SK-N-SH (cell line): ENCODE results near the gene SLC6A16. TPM values are rescaled to one million over a fixed set of nuclear protein-coding genes. Genes with fewer than 3 reads are reported as not detected.

Source experiments
- CTCF ChIA-PET: fragments of 300-600, 350-600 bp; formaldehyde crosslinking; extraction: SDS; loops from one replicate; lab custom pipeline; 2021; lab: Yijun Ruan, JAX
- POLR2A ChIA-PET: fragments of 350-600 bp; sonication (Branson Sonifier 250); formaldehyde crosslinking; extraction: SDS; loops from one replicate; lab custom pipeline; 2020; ENCODE audit warnings: antibody characterized with exemption, inconsistent platforms; lab: Yijun Ruan, JAX
- DNase-seq: peaks from one replicate; pipeline ENCODE4 v3.0.0; 2012
- H2AFZ ChIP-seq: fragments of 200-600 bp; sonication (generic); 2 replicates; pipeline ENCODE4 v1.8.1; 2016; ENCODE audit warnings: antibody characterized with exemption, mild to moderate bottlenecking, low read depth
- H3F3A ChIP-seq: fragments of 200-600 bp; sonication (generic); replicated peaks from 2 replicates; pipeline ENCODE3; 2016; ENCODE audit warnings: antibody characterized with exemption, mild to moderate bottlenecking; ENCODE audit not compliant: insufficient read depth
- H3K27ac ChIP-seq, 2 experiments: fragments of 200-500 bp in 1 of 2; fragments of 200-600 bp in 1 of 2; sonication (Bioruptor generic) in 1 of 2; sonication (generic), shearing (Covaris generic) in 1 of 2; 2 replicates each; pipeline versions ENCODE4 v1.5.1 to v1.6.1; 2014 to 2016; ENCODE audit warnings: low read depth in 2 of 2, inconsistent platforms in 1 of 2, low read length in 1 of 2, mild to moderate bottlenecking in 1 of 2, mixed read lengths in 1 of 2
- H3K27me3 ChIP-seq: fragments of 200-600 bp; sonication (generic), shearing (Covaris generic); 2 replicates; pipeline ENCODE4 v1.6.1; 2016; ENCODE audit warnings: mixed run types; ENCODE audit not compliant: insufficient read depth
- H3K36me3 ChIP-seq, 2 experiments: fragments of 200-500 bp in 1 of 2; fragments of 200-600 bp in 1 of 2; sonication (Bioruptor generic) in 1 of 2; sonication (generic) in 1 of 2; replicated peaks in 1 of 2; 2 replicates each; pipeline versions ENCODE3 to v1.5.1; 2014 to 2016; ENCODE audit warnings: low read length in 1 of 2, mild to moderate bottlenecking in 1 of 2; ENCODE audit not compliant: insufficient read depth in 2 of 2, control insufficient read depth in 1 of 2
- H3K4me1 ChIP-seq, 2 experiments: fragments of 200-500 bp in 1 of 2; fragments of 200-600 bp in 1 of 2; sonication (Bioruptor generic) in 1 of 2; sonication (generic), shearing (Covaris generic) in 1 of 2; 2 replicates each; pipeline versions ENCODE4 v1.5.1 to v1.6.1; 2014 to 2016; ENCODE audit warnings: low read depth in 1 of 2, low read length in 1 of 2, mixed run types in 1 of 2; ENCODE audit not compliant: insufficient read depth in 2 of 2, control insufficient read depth in 1 of 2
- H3K4me2 ChIP-seq: fragments of 200-600 bp; sonication (generic), shearing (Covaris generic); 2 replicates; pipeline ENCODE4 v1.6.1; 2017; ENCODE audit warnings: mixed run types
- H3K4me3 ChIP-seq, 2 experiments: fragments of 200-500 bp in 1 of 2; fragments of 200-600 bp in 1 of 2; sonication (Bioruptor generic) in 1 of 2; sonication (generic), shearing (Covaris generic) in 1 of 2; 2 replicates each; pipeline versions ENCODE4 v1.5.1 to v1.8.1; 2014 to 2016; ENCODE audit warnings: low read depth in 2 of 2, inconsistent platforms in 1 of 2, low read length in 1 of 2, mild to moderate bottlenecking in 1 of 2, mixed read lengths in 1 of 2, moderate library complexity in 1 of 2
- H3K79me2 ChIP-seq: fragments of 200-600 bp; sonication (generic); 2 replicates; pipeline ENCODE4 v1.8.1; 2017; ENCODE audit warnings: mild to moderate bottlenecking; ENCODE audit not compliant: insufficient read depth
- H3K9ac ChIP-seq: fragments of 200-600 bp; sonication (generic); 2 replicates; pipeline ENCODE4 v1.6.1; 2017; ENCODE audit warnings: mixed run types
- H3K9me2 ChIP-seq: fragments of 200-600 bp; sonication (generic); 2 replicates; pipeline ENCODE4 v1.6.1; 2017; ENCODE audit warnings: mixed run types
- H3K9me3 ChIP-seq: fragments of 200-600 bp; sonication (generic); 2 replicates; pipeline ENCODE4 v1.6.1; 2017; ENCODE audit warnings: mixed run types, mild to moderate bottlenecking, moderate library complexity
- H4K20me1 ChIP-seq: fragments of 200-600 bp; sonication (generic); 2 replicates; pipeline ENCODE4 v1.6.1; 2017; ENCODE audit warnings: mild to moderate bottlenecking, mixed run types; ENCODE audit not compliant: insufficient read depth
- CHD2 ChIP-seq: fragments of 150-350 bp; IDR thresholded peaks from 2 replicates; pipeline ENCODE4 v1.6.1; 2018; ENCODE audit warnings: low read length; ENCODE audit not compliant: partially characterized antibody
- CTCF ChIP-seq: fragments of 200-600 bp; sonication (generic); IDR thresholded peaks from 2 replicates; pipeline ENCODE4 v1.6.1; 2017; ENCODE audit warnings: antibody characterized with exemption, mild to moderate bottlenecking, moderate library complexity
- ELF1 ChIP-seq: IDR thresholded peaks from 2 replicates; pipeline ENCODE4 v1.4.0; 2012
- EP300 ChIP-seq, 2 experiments: IDR thresholded peaks; 2 replicates each; pipeline versions ENCODE4 v1.4.0 to v1.6.1; 2012; ENCODE audit warnings: borderline replicate concordance in 1 of 2, low read depth in 1 of 2, low read length in 1 of 2
- FOXJ3 ChIP-seq: sonication (generic); formaldehyde crosslinking; IDR thresholded peaks from 2 replicates; pipeline ENCODE4 v1.5.1; 2020; ENCODE audit warnings: mild to moderate bottlenecking, missing genetic modification reagents
- FOXM1 ChIP-seq: IDR thresholded peaks from 2 replicates; pipeline ENCODE4 v1.4.0; 2012; ENCODE audit warnings: low read depth, mild to moderate bottlenecking
- GABPA ChIP-seq: IDR thresholded peaks from 2 replicates; pipeline ENCODE4 v1.4.0; 2012; ENCODE audit warnings: low read depth, mild to moderate bottlenecking
- JUND ChIP-seq: IDR thresholded peaks from 2 replicates; pipeline ENCODE4 v1.4.0; 2012
- MEF2A ChIP-seq: IDR thresholded peaks from 2 replicates; pipeline ENCODE4 v1.4.0; 2012; ENCODE audit warnings: low read depth, borderline replicate concordance
- MXI1 ChIP-seq: IDR thresholded peaks from 2 replicates; pipeline ENCODE4 v1.6.1; 2012; ENCODE audit warnings: mild to moderate bottlenecking, low read depth, low read length, improper control_type of control experiment
- NFIC ChIP-seq: IDR thresholded peaks from 2 replicates; pipeline ENCODE4 v1.4.0; 2012; ENCODE audit warnings: borderline replicate concordance
- POLR2AphosphoS5 ChIP-seq: IDR thresholded peaks from 2 replicates; pipeline ENCODE4 v1.6.1; 2012; ENCODE audit warnings: low read depth, low read length
- REST ChIP-seq: IDR thresholded peaks from 2 replicates; pipeline ENCODE4 v1.6.1; 2012; ENCODE audit warnings: mild to moderate bottlenecking, low read depth, low read length, moderate library complexity
- RFX5 ChIP-seq: IDR thresholded peaks from 2 replicates; pipeline ENCODE4 v1.6.1; 2012; ENCODE audit warnings: mild to moderate bottlenecking, improper control_type of control experiment, low read length
- SIN3A ChIP-seq: IDR thresholded peaks from 2 replicates; pipeline ENCODE4 v1.6.1; 2012; ENCODE audit warnings: low read depth, mild to moderate bottlenecking, low read length, moderate library complexity, borderline replicate concordance
- SMC3 ChIP-seq: IDR thresholded peaks from 2 replicates; pipeline ENCODE4 v1.6.1; 2012; ENCODE audit warnings: low read depth, low read length, improper control_type of control experiment
- USF2 ChIP-seq: fragments of 150-350 bp; IDR thresholded peaks from 2 replicates; pipeline ENCODE4 v1.6.1; 2017; ENCODE audit warnings: antibody characterized with exemption, low read length, low read depth, borderline replicate concordance
- YY1 ChIP-seq: IDR thresholded peaks from 2 replicates; pipeline ENCODE4 v1.4.0; 2012; ENCODE audit warnings: low read depth, mild to moderate bottlenecking
- ZBTB33 ChIP-seq: IDR thresholded peaks from 2 replicates; pipeline ENCODE4 v1.4.0; 2012; ENCODE audit warnings: low read depth, borderline replicate concordance
- WGBS: methylation state at CpG from one replicate; pipeline ENCODE4 v1.1.6; 2017; ENCODE audit warnings: low lambda C conversion rate; 5-methylcytosine and 5-hydroxymethylcytosine counted together
- polyA plus RNA-seq, 3 experiments: library from polyadenylated mRNA; depleted of rRNA; stranded (reverse); fragments of >200 nt; gene quantifications; 2 replicates each; pipeline ENCODE4 v1.2.3, GENCODE V29; 2012

Gene SLC6A16
- polyA plus RNA-seq, 1 of the 3 experiments (the other 2 are of a cell fraction): 0.33 TPM

GRCh38 chr19:49357186-49357585 lies 32.2 kb upstream of the SLC6A16 start:
- WGBS: 91% methylated on average over 9 of the region's 9 CpGs
- ChIA-PET POLR2A (no interaction called here), CTCF (no interaction called here)
- no peak for DNase-seq
- H3F3A ChIP-seq: no peaks in the 10 kb centered on the region
- no peak overlapping the region for H3K4me2 ChIP-seq
- no peaks in the 10 kb centered on the region for H4K20me1 ChIP-seq
- H2AFZ ChIP-seq: no peak overlapping the region
- no peaks in the 10 kb centered on the region for H3K9me2 ChIP-seq
- TF ChIP-seq MXI1: no peak
- TF ChIP-seq ELF1: no peak
- no peak for TF ChIP-seq RFX5
- TF ChIP-seq USF2: no peak
- TF ChIP-seq EP300 (IDR thresholded peaks at IDR 0.05; ENCODE audit: borderline replicate concordance in 1 of 2, low read depth in 1 of 2, low read length in 1 of 2): no peak
- no peak for TF ChIP-seq CHD2
- no peak for TF ChIP-seq REST
- no peak for TF ChIP-seq NFIC
- no peak for TF ChIP-seq CTCF
- no peak for TF ChIP-seq GABPA
- no peak for TF ChIP-seq MEF2A
- no peak for TF ChIP-seq YY1
- no peak for TF ChIP-seq FOXJ3 (CRISPR knock-in tag)
- no peak for TF ChIP-seq SIN3A
- no peak for TF ChIP-seq FOXM1
- no peak for TF ChIP-seq JUND
- TF ChIP-seq POLR2AphosphoS5: no peak
- TF ChIP-seq ZBTB33: no peak
- no peak for TF ChIP-seq SMC3
- no peaks in the 10 kb centered on the region; a peak in 1 of 4 replicates for H3K4me1 ChIP-seq
- H3K27ac ChIP-seq: no peak overlapping the region
- H3K79me2 ChIP-seq: peaks cover 32% of the 10 kb centered on the region
- no peak overlapping the region for H3K9ac ChIP-seq
- H3K4me3 ChIP-seq: no peak overlapping the region
- H3K9me3 ChIP-seq: no peaks in the 10 kb centered on the region
- peaks cover 4 to 52% of the 10 kb centered on the region in 2 experiments for H3K36me3 ChIP-seq
- H3K27me3 ChIP-seq: no peaks in the 10 kb centered on the region
